GM12873 (cell line): ENCODE results near the gene ZNRF1.

Experiments
- TF ChIP-seq, protein P1 (sequence below): IDR thresholded peaks from 2 replicates; pipeline ENCODE4 v1.5.1; 2012; ENCODE audit warnings: low read depth, mild to moderate bottlenecking, moderate library complexity, low read length, control low read depth; ENCODE audit not compliant: insufficient read depth; ENCODE audit errors: missing control alignments

The ZNRF1 gene

DNA sequence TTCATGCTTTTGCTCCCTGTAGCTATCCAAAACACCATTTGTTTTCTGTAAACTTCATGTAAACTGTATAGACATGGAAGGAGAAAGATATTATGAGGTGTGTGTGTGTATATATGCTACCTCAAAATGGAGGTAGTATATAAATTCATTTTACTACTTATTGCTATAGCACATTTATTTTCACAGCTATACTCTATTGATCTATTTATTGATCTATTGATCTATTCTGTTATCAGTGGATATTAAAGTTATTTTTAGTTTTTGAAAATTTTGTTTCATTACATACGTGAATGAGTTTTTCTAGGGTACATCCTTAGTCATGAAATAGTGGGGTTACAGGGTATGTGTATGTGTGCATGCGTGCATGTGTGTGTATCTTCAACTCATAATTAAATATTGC lies 15.5 kb downstream of the ZNRF1 start:
- TF ChIP-seq, protein P1, sequence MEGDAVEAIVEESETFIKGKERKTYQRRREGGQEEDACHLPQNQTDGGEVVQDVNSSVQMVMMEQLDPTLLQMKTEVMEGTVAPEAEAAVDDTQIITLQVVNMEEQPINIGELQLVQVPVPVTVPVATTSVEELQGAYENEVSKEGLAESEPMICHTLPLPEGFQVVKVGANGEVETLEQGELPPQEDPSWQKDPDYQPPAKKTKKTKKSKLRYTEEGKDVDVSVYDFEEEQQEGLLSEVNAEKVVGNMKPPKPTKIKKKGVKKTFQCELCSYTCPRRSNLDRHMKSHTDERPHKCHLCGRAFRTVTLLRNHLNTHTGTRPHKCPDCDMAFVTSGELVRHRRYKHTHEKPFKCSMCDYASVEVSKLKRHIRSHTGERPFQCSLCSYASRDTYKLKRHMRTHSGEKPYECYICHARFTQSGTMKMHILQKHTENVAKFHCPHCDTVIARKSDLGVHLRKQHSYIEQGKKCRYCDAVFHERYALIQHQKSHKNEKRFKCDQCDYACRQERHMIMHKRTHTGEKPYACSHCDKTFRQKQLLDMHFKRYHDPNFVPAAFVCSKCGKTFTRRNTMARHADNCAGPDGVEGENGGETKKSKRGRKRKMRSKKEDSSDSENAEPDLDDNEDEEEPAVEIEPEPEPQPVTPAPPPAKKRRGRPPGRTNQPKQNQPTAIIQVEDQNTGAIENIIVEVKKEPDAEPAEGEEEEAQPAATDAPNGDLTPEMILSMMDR = no peak

DNA sequence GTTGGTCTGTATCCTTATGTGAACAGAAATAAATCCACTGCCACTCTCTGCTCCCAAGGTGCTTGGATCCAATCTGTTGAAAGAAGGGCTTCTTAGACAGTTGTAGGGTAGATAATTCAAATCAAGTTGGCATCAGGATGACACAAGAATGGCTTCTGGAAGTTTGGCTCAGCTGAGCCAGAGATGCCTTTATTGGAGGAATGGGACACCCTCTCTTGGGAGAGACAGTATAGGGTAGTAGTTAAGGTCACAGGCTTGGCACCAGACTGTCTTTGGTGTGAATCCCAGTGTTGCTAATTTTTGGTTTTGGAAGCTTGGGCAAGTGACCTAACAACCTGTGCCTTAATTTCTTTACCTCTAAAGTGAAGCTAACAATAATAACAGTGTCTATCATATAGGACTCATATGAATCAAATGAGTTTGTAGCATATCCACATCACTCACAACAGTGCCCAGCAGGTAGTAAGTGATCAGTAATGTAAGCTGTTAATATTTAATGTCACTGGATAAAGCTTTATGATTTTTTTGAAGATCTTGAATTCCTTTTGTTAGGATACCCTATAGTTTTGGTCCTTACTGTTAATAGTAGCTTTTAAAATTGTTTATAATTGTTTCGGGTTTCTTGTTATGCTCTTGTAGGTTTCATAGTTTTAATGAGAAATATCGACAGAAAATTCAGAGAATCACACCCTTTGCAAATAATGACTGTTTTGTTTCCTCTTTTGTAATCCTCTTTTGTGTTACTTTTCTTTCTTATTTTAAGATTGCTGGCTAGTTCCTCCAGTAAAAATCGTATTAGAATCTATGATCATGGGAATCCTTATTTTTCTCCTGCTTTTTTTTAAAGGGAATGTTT lies 19.1 kb downstream of the ZNRF1 start:
- TF ChIP-seq, protein P1 = no peak

- TF ChIP-seq, protein P1 = no peak
Observed at GRCh38 chr16:75019007-75019406, 20.2 kb downstream of the ZNRF1 start.

DNA sequence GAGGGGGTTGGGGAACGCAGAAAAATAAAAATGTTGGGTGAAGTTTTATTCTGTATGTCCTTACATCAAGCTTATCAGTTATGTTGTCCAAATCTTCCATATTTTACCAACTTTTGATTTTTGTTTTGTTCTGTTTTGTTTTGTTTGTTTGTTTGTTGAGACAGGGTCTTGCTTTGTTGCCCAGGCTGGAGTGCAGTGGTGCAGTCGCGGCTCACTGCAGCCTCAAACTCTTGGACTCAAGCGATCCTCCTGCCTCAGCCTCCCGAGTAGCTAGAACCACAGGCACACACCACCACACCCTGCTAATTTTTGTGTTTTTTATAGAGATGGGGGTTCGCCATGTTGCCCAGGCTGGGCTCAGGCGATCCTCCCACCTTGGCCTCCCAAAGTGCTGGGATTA lies 20.8 kb downstream of the ZNRF1 start:
- TF ChIP-seq, protein P1 = no peak

GRCh38 chr16:75021410-75021809 lies 22.6 kb downstream of the ZNRF1 start:
- TF ChIP-seq, protein P1 = no peak

DNA sequence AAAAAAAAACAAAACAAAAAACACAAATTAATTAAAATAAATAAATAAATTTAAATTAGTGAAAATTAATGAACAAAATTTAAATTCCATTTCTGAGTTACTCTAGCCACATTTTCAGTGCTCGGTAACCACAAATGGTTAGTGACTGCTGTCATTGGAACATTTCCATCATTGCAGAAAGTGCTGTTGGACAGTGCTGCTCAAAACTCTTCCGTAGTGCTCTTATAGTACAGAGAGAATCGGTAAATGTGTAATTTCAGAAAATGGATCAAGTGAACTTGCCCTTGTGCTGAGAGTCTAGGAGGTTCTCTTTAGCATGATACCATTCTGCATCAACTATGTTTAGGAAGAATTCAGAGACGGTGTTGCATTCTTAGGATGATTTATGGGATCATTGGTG lies 23.7 kb downstream of the ZNRF1 start:
- TF ChIP-seq, protein P1 = no peak

GRCh38 chr16:75023009-75023408 lies 24.2 kb downstream of the ZNRF1 start:
- TF ChIP-seq, protein P1 = no peak
